Astrocyte (in vitro differentiated cells and primary cell): ENCODE results near the gene BICDL2. TPM values are rescaled to one million over a fixed set of nuclear protein-coding genes. Genes with fewer than 3 reads are reported as not detected.
"Not testable (repeated sequence)": the region's sequence is repeated elsewhere in the genome, so short reads cannot be mapped to it uniquely, and the experiment has no call there.

Source experiments
- DNase-seq: peaks from one replicate; pipeline ENCODE4 v3.0.0-alpha.2; 2010; ENCODE audit warnings: low read depth
- FAIRE-seq: peaks from 2 replicates; lab custom pipeline; 2011; peaks lifted over from hg19 to GRCh38; lab: Jason Lieb, UNC
- H2AFZ ChIP-seq: 2 replicates; pipeline ENCODE4 v1.6.0; 2012; ENCODE audit warnings: low read depth, low read length, inconsistent platforms
- H3K27ac ChIP-seq: 2 replicates; pipeline ENCODE4 v1.5.1; 2011; ENCODE audit warnings: low read depth, low read length, inconsistent platforms
- H3K27me3 ChIP-seq: 2 replicates; pipeline ENCODE4 v1.6.0; 2011; ENCODE audit warnings: low read length, inconsistent platforms; ENCODE audit not compliant: insufficient read depth
- H3K36me3 ChIP-seq: 2 replicates; pipeline ENCODE4 v1.5.1; 2011; ENCODE audit warnings: low read length, inconsistent platforms; ENCODE audit not compliant: insufficient read depth
- H3K4me1 ChIP-seq: 2 replicates; pipeline ENCODE4 v1.5.1; 2011; ENCODE audit warnings: low read length, inconsistent platforms; ENCODE audit not compliant: insufficient read depth
- H3K4me2 ChIP-seq: 2 replicates; pipeline ENCODE4 v1.6.0; 2012; ENCODE audit warnings: low read length, inconsistent platforms
- H3K4me3 ChIP-seq: 2 replicates; pipeline ENCODE4 v1.5.1; 2011; ENCODE audit warnings: low read depth, mild to moderate bottlenecking, low read length, inconsistent platforms; ENCODE audit not compliant: insufficient read depth
- H3K79me2 ChIP-seq: 2 replicates; pipeline ENCODE4 v1.6.0; 2012; ENCODE audit warnings: mild to moderate bottlenecking, low read length, inconsistent platforms; ENCODE audit not compliant: insufficient read depth
- H3K9ac ChIP-seq: 2 replicates; pipeline ENCODE4 v1.6.0; 2012; ENCODE audit warnings: mild to moderate bottlenecking, low read length, inconsistent platforms
- H3K9me3 ChIP-seq: 2 replicates; pipeline ENCODE4 v1.5.1; 2012; ENCODE audit warnings: low read depth, mild to moderate bottlenecking, low read length, inconsistent platforms; ENCODE audit not compliant: insufficient read depth
- H4K20me1 ChIP-seq: 2 replicates; pipeline ENCODE4 v1.6.0; 2012; ENCODE audit warnings: low read length, inconsistent platforms; ENCODE audit not compliant: insufficient read depth
- H3K27ac Mint-ChIP-seq: one replicate; pipeline ENCODE4 v1.8.0; 2021; ENCODE audit warnings: mild to moderate bottlenecking, mixed read lengths; ENCODE audit not compliant: unreplicated experiment
- H3K27me3 Mint-ChIP-seq: one replicate; pipeline ENCODE4 v1.8.0; 2021; ENCODE audit warnings: low read depth, mixed read lengths; ENCODE audit not compliant: unreplicated experiment
- H3K36me3 Mint-ChIP-seq: one replicate; pipeline ENCODE4 v1.8.0; 2021; ENCODE audit warnings: low read depth, mixed read lengths; ENCODE audit not compliant: unreplicated experiment
- H3K4me1 Mint-ChIP-seq: one replicate; pipeline ENCODE4 v1.8.0; 2021; ENCODE audit warnings: low read depth, mixed read lengths; ENCODE audit not compliant: unreplicated experiment
- H3K4me3 Mint-ChIP-seq: one replicate; pipeline ENCODE4 v1.8.0; 2021; ENCODE audit warnings: mild to moderate bottlenecking, moderate library complexity, mixed read lengths; ENCODE audit not compliant: unreplicated experiment
- H3K9me3 Mint-ChIP-seq: one replicate; pipeline ENCODE4 v1.8.0; 2021; ENCODE audit warnings: mild to moderate bottlenecking, mixed read lengths; ENCODE audit not compliant: unreplicated experiment
- EZH2 ChIP-seq: IDR thresholded peaks from 2 replicates; pipeline ENCODE4 v1.6.1; 2012; ENCODE audit warnings: mild to moderate bottlenecking, low read length, inconsistent platforms; ENCODE audit not compliant: insufficient read depth
- total RNA-seq: library from RNA; stranded (reverse); gene quantifications from 2 replicates; pipeline ENCODE4 v1.2.1, GENCODE V29; 2021
- TF ChIP-seq, protein P1 (sequence below): IDR thresholded peaks from 2 replicates; pipeline ENCODE4 v1.5.1; 2011; ENCODE audit warnings: low read depth, mild to moderate bottlenecking, inconsistent platforms, low read length, moderate library complexity; ENCODE audit not compliant: insufficient read depth

BICDL2 gene
- total RNA-seq, 1 donor from 2014 or later, result 0.16 TPM

DNA sequence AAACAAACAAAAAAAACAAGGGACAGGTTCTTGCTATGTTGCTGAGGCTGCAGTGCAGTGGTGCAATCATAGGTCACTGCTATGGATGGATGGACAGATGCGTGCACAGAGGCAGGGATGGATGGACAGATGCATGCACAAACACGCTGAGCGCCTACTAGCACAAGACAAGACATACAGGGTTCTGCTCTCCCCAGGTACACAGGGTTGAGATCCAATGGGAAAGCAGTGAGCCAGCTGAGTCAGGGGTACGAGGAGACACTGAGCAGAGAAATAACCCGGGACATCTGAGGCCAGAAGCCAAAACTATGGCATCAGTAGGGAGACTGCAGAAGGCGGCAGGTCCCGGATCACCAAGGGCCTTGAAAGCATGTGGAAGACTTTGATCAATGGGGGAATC lies 34.9 kb upstream of the BICDL2 start:
- H3K27me3 Mint-ChIP-seq, result peaks cover 35% of the 10 kb centered on the region
- no peak overlapping the region for H3K27ac Mint-ChIP-seq
- H3K9me3 Mint-ChIP-seq, result peaks cover 8% of the 10 kb centered on the region
- FAIRE-seq, result no peak
- peaks cover 6% of the 10 kb centered on the region for H3K36me3 Mint-ChIP-seq
- Histone ChIP-seq H3K27me3 (peaks cover 2% of the 10 kb centered on the region), H3K4me1 (no peaks in the 10 kb centered on the region), H3K79me2 (no peaks in the 10 kb centered on the region), H2AFZ (no peak overlapping the region), H3K27ac (no peak overlapping the region), H3K9ac (no peak overlapping the region), H3K4me2 (no peak overlapping the region), H3K9me3 (no peaks in the 10 kb centered on the region), H3K4me3 (no peak overlapping the region), H4K20me1 (no peaks in the 10 kb centered on the region), H3K36me3 (no peaks in the 10 kb centered on the region)
- H3K4me3 Mint-ChIP-seq, result no peak overlapping the region
- no peak for DNase-seq
- TF ChIP-seq, protein P1, sequence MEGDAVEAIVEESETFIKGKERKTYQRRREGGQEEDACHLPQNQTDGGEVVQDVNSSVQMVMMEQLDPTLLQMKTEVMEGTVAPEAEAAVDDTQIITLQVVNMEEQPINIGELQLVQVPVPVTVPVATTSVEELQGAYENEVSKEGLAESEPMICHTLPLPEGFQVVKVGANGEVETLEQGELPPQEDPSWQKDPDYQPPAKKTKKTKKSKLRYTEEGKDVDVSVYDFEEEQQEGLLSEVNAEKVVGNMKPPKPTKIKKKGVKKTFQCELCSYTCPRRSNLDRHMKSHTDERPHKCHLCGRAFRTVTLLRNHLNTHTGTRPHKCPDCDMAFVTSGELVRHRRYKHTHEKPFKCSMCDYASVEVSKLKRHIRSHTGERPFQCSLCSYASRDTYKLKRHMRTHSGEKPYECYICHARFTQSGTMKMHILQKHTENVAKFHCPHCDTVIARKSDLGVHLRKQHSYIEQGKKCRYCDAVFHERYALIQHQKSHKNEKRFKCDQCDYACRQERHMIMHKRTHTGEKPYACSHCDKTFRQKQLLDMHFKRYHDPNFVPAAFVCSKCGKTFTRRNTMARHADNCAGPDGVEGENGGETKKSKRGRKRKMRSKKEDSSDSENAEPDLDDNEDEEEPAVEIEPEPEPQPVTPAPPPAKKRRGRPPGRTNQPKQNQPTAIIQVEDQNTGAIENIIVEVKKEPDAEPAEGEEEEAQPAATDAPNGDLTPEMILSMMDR, result no peak
- no peak for TF ChIP-seq EZH2
- peaks cover 3% of the 10 kb centered on the region for H3K4me1 Mint-ChIP-seq

DNA sequence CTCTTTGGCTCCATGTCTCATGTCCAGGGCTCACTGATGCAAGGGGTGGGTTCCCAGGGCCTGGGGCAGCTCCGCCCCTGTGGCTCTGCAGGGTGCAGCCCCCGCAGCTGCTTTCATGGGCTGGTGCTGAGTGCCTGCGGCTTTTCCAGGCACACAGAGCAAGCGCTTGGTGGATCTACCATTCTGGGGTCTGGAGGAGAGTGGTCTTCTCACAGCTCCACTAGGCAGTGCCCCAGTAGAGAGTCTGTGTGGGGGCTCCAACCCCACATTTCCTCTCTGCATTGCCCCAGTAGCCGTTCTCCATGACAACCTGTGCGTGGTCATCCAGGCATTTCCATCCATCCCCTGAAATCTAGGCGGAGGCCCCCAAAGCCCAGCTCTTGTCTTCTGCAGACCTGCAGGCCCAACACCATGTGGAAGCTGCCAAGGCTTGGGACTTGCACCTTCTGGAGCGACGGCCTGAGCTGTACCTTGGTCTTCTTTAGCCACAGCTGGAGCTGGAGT lies 33.9 kb upstream of the BICDL2 start:
- no peak overlapping the region for H2AFZ ChIP-seq
- DNase-seq, result no peak
- no peak overlapping the region for H3K9ac ChIP-seq
- H3K36me3 ChIP-seq, result no peaks in the 10 kb centered on the region
- no peak overlapping the region for H3K4me2 ChIP-seq
- H3K9me3 ChIP-seq, result no peaks in the 10 kb centered on the region
- TF ChIP-seq EZH2, result no peak
- TF ChIP-seq, protein P1, result no peak
- no peak for FAIRE-seq
- Mint-ChIP-seq H3K4me3 (no peak overlapping the region), H3K4me1 (peaks cover 3% of the 10 kb centered on the region), H3K36me3 (peaks cover 6% of the 10 kb centered on the region), H3K27ac (no peak overlapping the region), H3K9me3 (peaks cover 6% of the 10 kb centered on the region), H3K27me3 (peaks cover 32% of the 10 kb centered on the region)
- no peaks in the 10 kb centered on the region for H4K20me1 ChIP-seq
- H3K4me3 ChIP-seq, result no peak overlapping the region
- H3K27me3 ChIP-seq, result peaks cover 2% of the 10 kb centered on the region
- H3K79me2 ChIP-seq, result no peaks in the 10 kb centered on the region
- peaks cover 1% of the 10 kb centered on the region for H3K4me1 ChIP-seq
- H3K27ac ChIP-seq, result no peak overlapping the region

DNA sequence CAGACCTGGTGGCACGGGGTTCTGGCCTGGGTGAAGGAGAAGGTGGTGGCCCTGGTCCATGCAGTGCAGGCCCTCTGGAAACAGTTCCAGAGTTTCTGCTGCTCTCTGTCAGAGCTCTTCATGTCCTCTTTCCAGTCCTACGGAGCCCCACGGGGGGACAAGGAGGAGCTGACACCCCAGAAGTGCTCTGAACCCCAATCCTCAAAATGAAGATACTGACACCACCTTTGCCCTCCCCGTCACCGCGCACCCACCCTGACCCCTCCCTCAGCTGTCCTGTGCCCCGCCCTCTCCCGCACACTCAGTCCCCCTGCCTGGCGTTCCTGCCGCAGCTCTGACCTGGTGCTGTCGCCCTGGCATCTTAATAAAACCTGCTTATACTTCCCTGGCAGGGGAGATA lies 32.4 kb upstream of the BICDL2 start:
- not testable (repeated sequence) for DNase-seq, H3K9me3 Mint-ChIP-seq, H3K27ac ChIP-seq, FAIRE-seq, H3K36me3 Mint-ChIP-seq, H3K9ac ChIP-seq, H3K4me3 Mint-ChIP-seq, H3K27ac Mint-ChIP-seq, H3K79me2 ChIP-seq, H2AFZ ChIP-seq, H3K4me1 ChIP-seq, H3K4me1 Mint-ChIP-seq, H3K4me3 ChIP-seq, H3K27me3 ChIP-seq, H3K9me3 ChIP-seq, H3K36me3 ChIP-seq, H3K4me2 ChIP-seq, H4K20me1 ChIP-seq
- H3K27me3 Mint-ChIP-seq, result peaks cover 21% of the 10 kb centered on the region
